Mucosa of gallbladder (tissue), 1 donor: ENCODE measurements around the gene PACSIN2. TPM values are rescaled to one million over a fixed set of nuclear protein-coding genes. Genes with fewer than 3 reads are reported as not detected.

Experiments used
- DNase-seq: peaks from one replicate; pipeline ENCODE4 v3.0.0-alpha.2; 2020; ENCODE audit warnings: low spot score
- total RNA-seq: library from RNA; stranded (reverse); gene quantifications from one replicate; pipeline ENCODE4 v1.2.1, GENCODE V29; 2021
- donor health status: DM: no; HTN: no; CAD: no.

The PACSIN2 gene
- total RNA-seq, 1 donor from 2014 or later, result 182 TPM

DNA sequence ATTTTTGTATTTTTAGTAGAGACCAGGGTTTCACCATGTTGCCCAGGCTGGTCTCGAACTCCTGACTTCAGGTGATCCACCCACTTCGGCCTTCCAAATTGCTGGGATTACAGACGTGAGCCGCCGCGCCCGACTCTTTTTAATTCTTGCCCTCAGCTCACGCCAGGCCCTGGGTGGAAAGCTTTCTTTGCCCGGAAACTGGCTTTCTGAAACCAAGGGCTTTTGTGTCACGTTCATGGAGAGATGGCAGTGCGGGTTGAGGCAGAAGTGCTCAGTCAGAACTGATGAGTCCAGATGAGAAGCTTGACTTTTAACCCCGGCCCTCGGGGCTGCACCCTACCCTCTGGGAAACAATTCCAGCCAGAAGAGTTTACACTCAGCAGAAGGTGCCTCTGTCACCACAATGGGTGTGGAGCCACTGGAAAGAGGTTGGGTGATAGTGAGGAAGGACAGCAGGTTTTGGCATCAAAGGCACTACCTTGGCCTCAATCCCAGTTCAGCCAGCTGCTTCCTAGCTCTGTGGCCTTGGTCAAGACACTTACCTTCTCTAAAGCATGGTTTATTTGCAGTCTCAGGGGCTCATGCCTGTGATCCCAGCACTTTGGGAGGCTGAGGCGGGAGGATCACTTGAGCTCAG is 157.0 kb downstream of the PACSIN2 start:
- DNase-seq, result no peak

DNA sequence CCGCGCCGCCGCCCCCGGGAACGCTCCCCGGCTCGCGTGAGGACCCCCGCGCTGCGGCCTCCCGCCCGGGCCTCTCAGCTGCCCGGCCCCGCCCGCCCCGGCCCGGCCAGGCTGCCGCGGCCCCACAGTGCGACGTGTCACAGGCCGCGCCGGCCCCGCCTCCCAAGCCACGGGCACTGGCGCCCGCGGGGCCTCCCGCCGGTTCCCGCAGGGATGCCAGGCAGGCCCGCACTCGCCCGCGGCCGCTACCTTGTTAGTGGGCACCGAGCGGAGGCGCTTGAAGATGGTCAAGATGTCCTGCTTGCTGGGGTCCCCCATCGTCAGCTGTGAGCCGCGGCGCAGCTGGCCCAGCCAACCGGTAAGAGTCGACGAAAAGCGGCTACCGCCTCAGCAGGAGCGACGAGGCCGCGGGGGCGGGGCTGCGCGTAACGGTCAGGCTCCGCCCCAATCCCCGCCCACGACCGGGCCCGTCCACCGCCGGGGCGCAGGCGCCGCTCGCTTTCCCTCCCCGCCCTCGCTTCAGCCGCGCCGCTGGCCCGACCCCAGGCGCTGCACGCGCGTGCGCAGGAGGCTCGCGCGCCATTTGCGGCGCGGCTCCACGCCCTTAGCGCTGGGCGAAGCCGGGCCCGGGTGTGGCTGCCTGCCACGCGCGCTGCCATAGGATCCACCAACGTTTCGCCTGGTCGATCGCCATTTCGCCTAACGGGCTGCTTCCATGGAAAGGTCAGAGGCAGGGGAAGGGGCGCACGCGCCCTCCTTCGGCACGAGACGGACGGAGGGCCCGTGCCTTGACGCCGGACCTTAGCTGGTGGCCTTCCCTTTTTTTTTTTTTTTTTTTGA is 157.9 kb downstream of the PACSIN2 start, which contains the start of gene ARFGAP3:
TSS of gene ARFGAP3 (minus strand) at position 409 of the 840 bp plus-strand sequence. CDS start at position 318, 91 bp downstream.
- peak; percentile 95 for DNase-seq

DNA sequence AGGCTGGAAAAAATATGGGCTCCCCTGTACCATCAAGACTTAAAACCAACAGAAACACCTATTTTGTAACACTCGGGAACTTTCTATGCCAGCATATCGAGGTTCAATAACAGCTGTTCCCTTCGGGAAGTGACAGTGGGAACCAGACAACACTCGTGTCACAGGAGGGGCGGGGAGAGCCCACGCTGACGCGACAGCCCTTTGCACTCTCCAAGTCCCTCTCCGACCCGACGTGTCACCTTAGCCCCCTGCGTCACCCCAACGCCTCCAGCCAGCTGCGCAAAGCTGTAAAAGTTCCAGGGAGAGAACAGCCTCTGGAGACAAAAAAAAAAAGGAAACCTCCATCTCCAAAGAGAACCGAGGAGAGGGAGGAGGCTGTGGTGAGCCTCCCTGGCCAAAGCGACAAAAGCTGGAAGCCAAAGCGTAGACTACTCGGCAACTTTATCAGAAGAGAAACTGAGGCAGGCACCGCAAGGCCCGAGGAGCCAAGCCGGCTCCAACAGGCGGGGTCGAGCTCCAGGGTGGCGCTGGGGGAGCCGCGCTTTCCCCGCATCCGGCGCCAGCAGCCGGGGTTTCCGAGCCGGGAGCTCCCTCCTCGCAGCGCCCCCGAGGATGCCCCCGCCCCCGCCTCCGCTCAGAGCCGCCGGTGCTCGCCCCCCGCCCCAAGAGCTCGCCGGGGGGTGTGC is 158.6 kb downstream of the PACSIN2 start:
- DNase-seq, result peak; percentile 41

DNA sequence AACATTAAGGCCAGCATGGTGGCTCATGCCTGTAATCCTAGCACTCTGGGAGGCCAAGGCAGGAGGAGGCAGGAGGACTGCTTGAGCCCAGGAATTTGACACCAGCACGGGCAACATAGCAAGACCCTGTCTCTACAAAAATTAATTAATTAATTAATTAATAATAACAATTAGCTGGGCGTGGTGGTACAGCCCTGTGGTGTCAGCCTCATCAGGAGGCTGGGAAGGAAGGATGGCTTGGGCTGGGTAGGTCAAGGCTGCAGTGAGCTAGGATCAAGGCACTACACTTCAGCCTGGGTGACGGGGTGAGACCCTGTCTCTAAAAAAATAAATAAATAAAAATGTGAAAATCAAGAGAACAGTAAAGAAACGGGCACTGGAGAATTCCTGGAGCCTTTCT is 159.2 kb downstream of the PACSIN2 start:
- DNase-seq, result no peak

DNA sequence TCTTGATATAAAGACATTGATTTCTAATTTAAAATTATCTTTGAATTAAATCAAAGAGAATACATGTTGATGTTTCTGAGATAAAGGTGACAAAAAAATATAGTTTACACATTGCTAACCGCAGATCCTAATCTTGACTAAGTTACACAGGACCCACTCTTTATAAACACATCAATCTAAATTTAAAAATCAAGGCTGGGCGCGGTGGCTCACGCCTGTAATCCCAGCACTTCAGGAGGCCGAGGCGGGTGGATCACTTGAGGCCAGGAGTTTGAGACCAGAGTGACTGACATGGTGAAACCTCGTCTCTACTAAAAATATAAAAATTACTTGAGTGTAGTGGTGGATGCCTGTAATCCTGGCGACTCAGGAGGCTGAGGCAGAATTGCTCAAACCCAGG is 159.7 kb downstream of the PACSIN2 start:
- DNase-seq, result no peak

DNA sequence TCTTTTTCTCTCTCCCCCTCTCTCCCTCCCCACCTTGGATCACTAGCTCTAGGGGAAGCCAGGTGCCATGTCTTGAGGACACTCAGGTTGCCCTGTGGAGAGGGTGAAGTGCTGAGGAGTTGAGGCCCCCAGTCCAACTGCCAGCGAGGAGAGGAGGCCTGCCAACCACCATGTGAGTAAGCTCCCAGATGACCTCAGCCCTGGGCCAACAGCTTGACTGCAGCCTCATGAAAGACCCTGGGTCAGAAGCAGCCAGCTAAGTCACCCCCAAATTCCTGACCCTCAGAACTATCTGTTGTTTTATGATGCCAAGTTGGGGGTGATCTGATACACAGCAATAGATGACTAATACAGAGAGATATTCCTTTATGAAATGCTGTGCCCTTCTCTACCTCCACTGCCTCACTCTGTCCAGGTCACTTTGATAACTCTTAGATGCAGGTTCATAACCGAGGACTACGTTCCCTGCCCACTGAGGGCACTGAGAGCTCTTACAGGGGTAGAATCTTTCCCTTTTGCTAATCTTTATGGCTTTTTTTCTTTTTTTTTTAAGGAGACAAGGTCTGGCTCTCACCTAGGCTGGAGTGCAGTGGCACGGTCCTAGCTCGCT is 165.9 kb downstream of the PACSIN2 start:
- no peak for DNase-seq

DNA sequence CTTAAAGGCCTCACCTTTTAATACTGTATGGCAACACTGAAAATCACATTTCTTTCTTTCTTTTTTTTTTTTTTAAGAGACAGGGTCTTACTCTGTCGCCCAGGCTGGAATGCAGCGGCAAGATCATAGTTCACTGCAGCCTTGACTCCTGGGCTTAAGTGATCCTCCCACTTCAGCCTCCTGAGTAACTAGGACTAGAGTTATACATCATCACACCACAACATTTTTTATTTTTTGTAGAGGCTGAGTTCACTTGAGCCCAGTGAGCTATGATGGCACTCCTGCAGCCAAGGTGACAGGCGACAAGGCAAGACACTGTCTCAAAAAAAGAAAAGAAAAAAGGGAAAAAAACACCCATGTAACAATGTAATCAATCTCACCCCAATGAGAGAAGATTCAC is 167.8 kb downstream of the PACSIN2 start:
- no peak for DNase-seq

DNA sequence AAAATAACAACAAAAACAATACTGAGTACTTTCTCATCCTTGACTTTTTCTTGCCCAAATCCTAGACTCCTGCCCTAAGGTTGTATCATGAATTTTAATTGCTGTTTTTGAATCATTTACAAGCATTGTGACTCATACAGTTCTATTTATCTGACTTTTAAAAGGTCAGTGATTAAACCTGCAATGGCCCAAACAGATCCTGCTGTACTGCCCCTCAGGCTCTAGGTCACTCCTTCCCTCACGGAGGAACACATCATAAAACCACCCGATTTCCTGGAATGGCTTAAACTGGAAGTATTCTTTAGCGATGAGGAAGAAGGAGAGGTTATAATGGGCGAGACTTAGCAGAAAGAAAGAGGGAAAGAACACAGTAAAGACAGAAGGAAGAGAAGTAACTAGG is 170.2 kb downstream of the PACSIN2 start:
- no peak for DNase-seq

DNA sequence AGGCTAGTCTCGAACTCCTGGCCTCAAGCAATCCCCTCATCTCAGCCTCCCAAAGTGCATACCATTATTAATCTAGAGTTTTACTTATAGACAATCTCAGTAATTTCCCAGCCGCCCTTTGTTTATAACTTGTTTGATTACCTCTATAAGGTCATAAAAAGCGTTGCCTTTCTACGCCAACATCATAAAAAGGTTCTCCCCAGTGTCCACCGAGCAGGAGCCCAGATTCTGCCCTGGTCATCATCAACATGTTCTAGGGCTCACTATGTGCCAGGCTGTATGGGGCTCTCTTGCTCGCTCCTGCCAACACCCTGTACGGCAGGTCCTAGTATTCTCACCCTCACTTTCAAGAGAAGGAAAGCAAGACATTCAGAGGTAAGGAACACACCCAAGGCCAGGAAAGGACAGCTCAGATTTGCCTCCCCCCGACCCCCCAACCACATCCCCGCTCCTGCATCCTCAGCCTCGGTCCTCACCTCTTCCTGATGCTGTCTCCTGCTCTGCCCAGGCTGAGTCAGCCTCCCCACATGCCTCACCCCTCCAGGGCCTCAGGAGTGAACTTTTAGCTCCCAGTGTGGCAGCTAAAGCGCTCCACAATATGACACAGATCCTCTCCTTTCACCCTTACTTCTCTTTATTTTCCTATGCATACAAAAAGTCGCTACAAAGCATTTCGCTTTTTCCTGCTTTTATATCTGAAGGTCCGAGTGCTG is 172.1 kb downstream of the PACSIN2 start:
- no peak for DNase-seq

DNA sequence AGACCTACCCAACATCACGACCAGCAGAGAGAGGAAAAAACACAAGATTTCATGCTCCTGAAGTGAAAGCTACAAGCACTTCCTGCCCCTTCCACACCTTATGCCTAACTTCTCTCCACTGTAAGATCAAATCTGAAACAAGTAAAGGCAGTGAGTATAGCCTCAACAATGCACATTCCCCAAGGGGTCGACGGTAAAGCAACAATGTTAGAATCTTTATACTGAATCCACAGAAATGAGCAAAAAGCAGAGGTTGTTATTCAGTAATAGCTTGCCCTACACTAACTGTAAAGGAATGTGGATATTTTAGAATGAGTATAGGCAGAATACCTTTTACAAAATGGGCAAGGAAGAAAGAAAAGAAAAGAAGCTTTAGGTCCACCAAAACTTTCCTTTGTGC is 173.5 kb downstream of the PACSIN2 start:
- DNase-seq, result no peak

DNA sequence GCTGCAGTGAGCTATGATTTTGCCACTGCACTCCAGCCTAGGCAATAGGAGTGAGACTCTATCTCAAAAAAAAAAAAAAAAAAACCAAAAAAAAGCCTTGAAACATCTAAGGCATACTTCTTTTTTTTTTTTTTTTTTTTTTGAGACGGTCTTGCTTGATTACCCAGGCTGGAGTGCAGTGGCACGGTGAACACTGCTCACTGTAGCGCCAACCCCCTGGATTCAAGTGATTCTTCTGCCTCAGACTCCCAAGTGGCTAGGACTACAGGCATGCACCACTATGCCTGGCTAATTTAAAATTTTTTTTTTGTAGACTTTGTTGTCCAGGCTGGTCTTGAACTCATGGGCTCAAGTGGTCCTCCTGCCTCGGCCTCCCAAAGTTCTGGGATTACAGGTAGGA is 177.4 kb downstream of the PACSIN2 start:
- no peak for DNase-seq

DNA sequence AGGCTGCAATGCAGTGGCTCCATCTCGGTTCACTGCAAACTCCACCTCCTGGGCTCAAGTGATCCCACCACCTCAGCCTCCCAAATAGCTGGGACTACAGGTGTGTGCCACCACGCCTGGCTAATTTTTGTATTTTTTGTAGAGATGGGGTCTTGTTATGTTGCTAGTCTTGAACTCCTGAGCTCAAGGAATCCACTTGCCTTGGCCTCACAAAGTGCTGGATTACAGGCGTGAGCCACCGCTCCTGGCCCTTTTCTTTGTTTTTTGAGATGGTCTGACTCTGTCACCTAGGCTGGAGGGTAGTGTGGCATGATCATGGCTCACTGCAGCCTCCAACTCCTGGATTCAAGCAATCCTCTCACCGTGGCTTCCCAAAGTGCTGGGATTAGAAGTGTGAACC is 178.9 kb downstream of the PACSIN2 start:
- DNase-seq, result no peak

DNA sequence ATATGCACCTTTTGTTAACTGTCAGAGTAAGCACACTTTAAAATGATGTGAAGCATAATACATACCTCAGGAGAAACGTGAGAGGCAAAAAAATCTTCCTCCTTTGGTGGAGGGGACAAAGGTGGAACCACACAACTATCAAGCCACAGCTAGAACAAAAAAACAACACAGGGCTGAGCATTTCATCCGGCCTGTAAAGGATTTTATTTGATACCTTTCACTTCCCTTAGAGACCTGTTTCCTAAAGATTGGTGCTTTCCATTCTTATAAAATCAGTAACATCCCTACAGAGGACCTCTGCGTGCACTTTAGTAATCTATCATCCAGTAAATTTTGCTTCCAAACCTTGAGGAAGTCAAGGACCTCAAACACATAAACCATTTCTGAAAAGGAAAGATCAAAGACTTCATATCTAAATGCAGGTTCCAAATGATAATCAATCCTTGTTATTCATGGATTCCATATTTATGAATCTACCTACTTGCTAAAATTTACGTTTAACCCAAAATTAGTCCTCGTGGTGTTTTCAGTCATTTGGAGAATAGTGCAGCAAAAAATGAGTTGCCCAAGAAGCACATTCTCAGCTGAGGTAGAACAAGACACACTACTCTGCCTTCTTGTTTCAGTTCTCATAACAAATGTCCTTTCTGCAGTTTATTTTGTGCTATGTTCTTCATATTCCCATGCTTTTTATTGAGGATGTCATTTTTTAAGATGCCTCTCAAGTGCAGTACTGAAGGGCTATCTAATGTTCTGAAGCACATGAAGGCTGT is 180.6 kb downstream of the PACSIN2 start:
- DNase-seq, result no peak

DNA sequence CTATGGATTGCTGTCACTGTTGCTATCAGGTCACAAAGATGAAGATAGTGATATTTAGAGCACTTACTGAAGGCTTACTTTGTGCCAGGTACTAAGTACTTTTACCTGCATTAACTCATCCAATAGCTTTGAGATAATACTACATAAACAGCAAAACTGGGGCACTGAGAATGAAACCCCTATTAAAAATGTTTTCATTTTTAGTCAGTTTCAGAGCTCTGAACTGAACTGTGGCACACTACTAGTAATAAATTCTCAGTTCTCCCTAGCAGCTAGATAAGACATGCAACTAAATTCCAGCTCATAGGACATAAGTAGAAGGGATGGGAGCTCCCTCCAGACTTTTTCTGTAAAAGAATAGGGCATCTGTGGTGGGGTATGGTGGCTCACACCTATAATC is 181.8 kb downstream of the PACSIN2 start:
- no peak for DNase-seq

DNA sequence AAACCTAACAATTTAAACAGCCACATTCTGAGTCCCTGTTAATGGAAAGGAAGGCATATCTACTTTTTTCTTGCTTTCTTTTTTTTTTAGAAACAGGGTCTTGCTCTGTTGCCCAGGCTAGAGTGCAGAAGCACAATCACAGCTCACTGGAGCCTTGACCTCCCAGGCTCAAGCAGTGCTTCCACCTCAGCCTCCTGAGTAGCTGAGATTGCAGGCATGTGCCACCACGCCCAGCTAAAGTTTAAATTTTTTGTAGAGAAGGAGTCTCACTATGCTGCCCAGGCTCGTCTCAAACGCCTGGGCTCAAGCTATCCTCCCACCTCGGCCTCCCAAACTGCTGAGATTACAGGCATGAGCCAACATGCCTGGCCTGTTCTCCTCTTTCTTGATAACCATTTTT is 183.2 kb downstream of the PACSIN2 start:
- no peak for DNase-seq

DNA sequence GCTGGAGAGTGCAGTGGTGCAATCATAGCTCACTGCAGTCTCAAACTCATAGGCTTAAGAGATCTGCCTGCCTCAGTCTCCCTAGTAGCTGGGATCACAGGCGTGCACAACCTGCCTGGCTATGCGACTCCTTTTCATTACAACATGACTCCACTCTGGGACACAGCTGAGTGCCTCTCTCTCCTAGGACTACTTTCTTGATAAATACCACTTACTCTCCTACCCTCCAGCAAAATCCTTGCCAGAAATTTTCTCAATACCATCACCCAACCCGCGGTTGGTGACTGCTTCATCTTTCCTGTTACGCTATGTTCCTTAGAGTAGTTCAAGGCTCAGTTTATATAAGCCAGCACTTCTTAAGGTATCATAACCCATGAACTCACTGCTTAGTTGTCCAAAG is 184.8 kb downstream of the PACSIN2 start:
- no peak for DNase-seq

DNA sequence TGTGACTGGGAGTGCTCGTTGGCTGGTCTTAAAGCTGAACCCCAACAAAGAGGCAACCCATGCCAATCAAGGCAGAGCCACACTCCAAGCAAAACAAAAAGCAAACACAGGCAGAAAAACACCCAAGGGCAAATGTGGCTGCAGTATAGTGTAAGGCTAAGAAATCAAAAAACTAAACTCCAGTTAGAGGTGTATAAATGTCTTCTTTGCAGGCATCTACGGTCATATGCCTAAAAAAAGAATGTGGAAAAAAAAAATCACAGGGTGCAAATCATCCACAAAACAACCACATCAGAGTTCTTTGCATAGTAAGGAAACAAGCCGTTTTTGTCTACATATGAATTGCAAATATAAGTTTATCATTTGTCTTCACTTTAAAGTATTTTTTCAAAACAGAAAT is 185.6 kb downstream of the PACSIN2 start:
- DNase-seq, result no peak

DNA sequence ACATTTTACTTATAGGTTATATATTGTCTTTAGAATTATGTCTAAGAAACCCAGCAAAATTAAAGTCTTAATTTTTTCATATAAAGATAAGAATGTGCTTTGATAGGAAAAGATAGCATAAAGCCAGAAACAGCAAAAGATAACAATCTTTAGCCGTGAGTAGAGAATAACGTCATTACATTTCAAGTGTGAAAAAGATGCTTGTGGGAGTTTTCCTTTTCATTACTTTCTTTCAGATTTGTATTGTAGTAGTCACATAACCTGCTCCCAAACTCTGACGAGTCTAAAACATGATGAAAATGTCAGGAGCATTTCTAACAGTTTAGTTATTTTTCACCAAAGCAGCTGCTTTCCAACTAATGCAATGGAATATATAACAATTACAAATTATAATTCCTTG is 189.2 kb downstream of the PACSIN2 start:
- DNase-seq, result no peak

DNA sequence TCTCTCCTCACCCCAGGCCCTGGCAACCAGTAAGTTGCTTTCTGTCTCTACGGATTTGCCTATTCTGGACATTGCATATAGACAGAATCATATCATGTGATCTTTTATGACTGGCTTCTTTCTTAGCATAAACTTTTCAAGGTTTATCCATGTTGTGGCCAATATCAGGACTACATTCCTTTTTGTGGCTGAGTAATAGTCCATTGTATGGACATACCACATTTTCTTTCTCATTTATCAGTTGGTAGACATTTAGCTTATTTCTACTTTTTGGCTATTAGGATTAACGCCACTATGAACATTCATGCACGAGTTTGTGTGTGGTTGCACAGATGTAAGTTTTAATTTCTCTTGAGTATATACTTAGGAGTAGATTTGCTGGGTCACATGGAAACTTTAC is 193.6 kb downstream of the PACSIN2 start:
- no peak for DNase-seq

DNA sequence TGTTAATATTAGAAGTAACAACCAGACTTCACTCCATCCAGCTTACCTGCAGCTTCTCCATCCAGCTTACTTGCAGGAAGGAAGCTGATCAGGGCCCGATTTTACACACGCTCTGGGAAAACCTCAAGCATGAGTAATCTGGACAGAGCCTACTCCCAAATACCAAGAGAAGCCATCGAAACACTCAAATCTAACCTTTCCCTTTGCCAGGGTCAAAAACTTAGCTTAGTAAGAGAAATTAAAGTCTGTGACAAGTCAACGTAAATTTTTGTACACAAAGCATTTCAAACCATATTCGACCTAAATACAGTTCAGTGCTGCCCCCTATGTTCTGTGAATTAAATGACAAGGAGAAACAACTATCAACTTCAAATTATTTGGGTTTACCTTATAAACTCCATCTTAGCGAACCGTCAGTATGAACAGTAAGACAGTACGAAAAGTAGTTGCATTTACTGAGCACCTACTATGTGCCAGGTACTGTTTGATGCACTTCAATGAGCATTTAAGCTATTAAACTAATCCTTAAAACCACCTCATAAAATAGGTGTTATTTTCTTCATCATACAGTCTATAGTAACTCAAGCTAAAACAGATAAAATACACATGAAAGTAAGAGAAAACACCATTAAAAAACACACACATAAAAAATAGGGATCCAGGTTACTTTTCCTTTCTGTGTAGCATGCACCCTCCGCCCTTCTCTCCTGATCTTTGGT is 194.7 kb downstream of the PACSIN2 start:
- DNase-seq, result no peak
